GM19467 (cell line): Measurements from ENCODE around the gene AGAP2.
"Not testable (repeated sequence)": the region's sequence is repeated elsewhere in the genome, so short reads cannot be mapped to it uniquely, and the experiment has no call there.

ENCODE experiments used
- ATAC-seq: cut with Tn5 transposase; IDR thresholded peaks from one replicate; pipeline ENCODE4 v1.9.1; 2021; ENCODE audit warnings: mild to moderate bottlenecking, moderate library complexity; ENCODE audit not compliant: unreplicated experiment

Gene AGAP2

GRCh38 chr12:57707250-57707649 lies 31.3 kb downstream of the AGAP2 start:
- no peak for ATAC-seq

DNA sequence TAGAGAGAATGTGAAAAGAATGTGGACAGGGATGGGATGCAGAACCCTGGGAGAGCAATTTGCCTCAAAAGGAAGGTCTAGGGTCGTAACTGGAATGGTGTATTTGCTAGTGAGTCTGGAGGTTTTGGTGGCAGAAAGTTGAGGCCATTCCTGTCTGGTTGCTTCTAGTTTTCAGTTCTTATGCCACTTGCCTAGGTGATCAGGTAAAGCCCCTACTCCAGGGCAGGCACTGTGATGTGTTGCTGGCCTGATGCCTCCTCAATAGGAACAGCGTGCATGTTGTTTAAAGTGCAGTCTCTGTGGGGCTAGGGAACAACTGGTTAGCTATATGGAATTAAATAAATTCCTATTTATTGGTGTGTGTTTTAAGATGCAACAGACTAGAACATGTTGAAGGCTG lies 38.2 kb downstream of the AGAP2 start:
- ATAC-seq, result no peak

DNA sequence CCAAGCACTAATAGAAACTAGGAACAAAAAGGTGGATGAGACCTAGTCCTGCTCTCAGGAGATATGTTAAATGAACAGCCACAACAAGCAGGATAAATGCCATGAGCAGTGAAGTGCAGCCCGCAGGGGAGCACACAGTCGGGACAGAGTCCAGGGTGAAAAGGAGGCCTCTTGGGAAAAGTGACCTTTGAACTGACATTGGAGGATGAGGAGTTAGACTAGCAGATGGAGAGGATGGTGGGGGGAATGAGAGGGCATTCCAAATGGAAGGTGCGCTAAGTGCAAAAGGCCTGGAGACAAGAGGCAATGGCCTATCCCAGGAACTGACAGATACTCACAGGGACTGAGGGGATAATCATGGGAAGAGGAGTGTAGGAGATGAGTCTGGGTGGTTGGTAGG lies 40.1 kb downstream of the AGAP2 start:
- ATAC-seq, result no peak

DNA sequence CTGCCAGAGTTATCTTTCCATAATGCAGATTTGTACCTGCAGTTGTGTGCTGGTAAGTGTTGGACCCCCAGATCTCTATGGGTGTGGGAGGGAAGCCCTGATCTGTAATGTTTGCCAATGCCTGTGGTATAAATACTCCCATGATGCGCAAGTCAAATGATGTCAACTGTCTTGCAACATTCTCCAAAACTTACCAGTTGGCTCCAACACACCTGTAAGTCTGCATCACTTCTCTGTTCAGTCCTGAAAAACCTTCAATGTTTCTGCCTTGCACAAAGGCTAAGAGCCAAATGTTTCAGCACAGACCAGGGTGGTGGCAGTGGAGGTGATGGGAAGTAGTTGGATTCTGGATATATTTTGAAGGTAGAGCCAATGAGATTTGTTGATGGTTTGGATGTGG lies 41.5 kb downstream of the AGAP2 start:
- no peak for ATAC-seq

DNA sequence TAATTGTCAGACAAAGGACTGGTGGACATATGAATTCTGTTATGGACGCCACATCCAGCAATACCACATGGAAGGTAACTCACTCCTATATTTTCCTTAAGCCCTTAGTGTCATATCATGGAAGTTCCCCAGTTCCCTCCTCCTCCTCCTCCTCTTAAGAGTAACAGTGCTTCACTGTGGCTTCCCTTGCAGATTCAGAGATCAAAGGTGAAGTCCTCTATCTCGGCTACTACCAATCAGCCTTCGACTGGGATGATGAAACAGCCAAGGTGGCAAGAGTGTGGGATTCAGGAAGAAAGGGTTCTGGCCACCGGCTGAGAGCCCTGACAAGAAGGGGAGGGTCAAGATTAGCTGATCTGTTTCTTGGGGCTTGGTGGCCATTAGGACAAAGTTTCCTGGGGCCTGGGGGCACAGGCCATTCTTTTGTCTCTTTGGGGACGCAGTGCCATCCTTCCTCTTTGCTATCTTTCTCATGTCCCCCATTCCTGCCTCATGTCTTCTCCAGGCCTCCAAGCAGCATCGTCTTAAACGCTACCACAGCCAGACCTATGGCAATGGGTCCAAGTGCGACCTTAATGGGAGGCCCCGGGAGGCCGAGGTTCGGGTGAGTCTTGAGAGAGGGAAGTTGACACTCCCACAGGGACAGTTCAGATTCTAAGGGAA lies 42.6 kb downstream of the AGAP2 start:
- ATAC-seq, result no peak

DNA sequence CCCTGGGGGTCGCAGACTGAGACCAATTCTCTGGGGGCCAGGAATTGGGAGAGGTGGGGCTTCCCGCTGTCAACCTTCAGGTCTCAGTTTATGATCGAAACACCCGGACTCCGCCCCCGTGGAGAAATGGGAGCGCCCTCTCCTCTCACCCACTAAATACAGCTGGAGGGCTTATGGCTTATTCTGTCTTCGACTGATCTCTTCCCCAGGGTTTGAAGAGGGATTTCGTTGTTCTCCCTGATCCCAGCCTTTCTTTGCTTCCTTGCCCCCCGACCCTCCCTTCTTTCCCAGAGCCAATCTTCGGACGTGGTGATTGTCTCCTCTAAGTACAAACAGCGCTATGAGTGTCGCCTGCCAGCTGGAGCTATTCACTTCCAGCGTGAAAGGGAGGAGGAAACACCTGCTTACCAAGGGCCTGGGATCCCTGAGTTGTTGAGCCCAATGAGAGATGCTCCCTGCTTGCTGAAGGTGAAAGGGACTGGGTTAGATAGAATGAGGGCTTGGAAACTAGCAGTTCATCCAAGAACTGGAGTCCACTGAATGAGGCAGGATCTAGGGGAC lies 44.0 kb downstream of the AGAP2 start:
- no peak for ATAC-seq

- ATAC-seq, result peak; percentile 95
Observed at GRCh38 chr12:57693659-57694458, 44.7 kb downstream of the AGAP2 start, which contains the start of gene OS9. OS9 (plus strand) TSS chr12:57694132; CDS start chr12:57694162, 30 bp downstream.

GRCh38 chr12:57693317-57693658 lies 45.3 kb downstream of the AGAP2 start:
- ATAC-seq, result no peak

- ATAC-seq, result no peak
Observed at GRCh38 chr12:57692500-57692899, 46.0 kb downstream of the AGAP2 start.

DNA sequence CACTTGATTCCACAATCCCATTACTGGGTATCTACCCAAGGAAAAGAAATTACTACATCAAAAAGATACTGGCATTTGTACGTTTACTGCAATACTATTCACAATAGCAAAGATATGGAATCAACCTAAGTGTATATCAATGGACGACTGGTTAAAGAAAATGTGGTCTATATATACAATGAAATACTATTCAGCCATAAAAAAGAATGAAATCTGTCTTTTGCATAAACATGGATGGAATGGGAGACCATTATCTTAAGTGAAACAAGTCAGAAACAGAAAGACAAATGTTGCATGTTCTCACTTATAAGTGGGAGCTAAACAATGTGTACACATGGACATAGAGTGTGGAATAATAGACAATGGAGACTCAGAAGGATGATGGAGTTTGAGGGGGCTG lies 49.6 kb downstream of the AGAP2 start:
- ATAC-seq, result no peak

DNA sequence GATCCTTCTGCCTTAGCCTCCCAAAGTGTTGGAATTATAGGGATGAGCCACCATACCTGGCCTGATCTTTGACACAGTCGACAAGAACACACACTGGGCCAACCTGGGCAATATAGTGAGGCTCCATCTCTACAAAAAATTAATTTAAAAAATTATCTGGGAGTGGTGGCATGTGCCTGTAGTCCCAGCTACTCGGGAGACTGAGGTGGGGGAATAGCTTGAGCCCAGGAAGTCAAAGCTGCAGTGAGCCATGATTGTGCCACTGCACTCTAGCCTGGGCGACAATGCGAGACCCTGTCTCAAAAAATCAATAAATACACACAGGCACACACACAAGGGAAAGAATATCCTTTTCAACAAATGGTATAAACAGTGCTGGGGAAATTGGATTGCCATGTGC lies 50.7 kb downstream of the AGAP2 start:
- no peak for ATAC-seq

- ATAC-seq, result no peak
Observed at GRCh38 chr12:57679697-57680096, 58.8 kb downstream of the AGAP2 start.

- not testable (repeated sequence) for ATAC-seq
Observed at GRCh38 chr12:57677947-57678346, 60.6 kb downstream of the AGAP2 start.

DNA sequence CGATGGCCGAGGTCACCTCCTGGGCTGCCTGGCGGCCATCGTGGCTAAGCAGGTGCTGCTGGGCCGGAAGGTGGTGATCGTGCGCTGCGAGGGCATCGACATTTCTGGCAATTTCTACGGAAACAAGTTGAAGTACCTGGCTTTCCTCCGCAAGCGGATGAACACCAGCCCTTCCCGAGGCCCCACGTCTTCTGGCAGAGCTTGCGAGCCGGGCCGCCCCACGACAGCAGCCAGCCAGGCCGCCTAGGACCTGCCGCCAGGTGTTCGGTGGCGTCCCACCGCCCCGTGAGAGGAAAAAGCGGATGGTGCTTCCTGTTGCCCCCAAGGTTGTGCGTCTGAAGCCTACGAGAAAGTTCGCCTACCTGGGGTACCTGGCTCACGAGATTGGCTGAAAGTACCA lies 63.9 kb downstream of the AGAP2 start:
- ATAC-seq, result no peak
